Ovary (tissue), 3 donors: ENCODE results near the gene CNOT6.
"Not testable (repeated sequence)": the region's sequence is repeated elsewhere in the genome, so short reads cannot be mapped to it uniquely, and the experiment has no call there.

ENCODE experiments used
- POLR2A ChIP-seq: fragments of 450-650 bp; IDR thresholded peaks from one replicate; pipeline ENCODE4 v1.6.1; 2017; ENCODE audit warnings: antibody characterized with exemption, mild to moderate bottlenecking, moderate library complexity
- TF ChIP-seq, protein P1 (sequence below), 3 donors: fragments of 450-650 bp in 2 of 3; fragments of 200-600 bp in 1 of 3; IDR thresholded peaks; one replicate each; pipeline versions ENCODE4 v1.5.1 to v1.8.0; 2016 to 2022; ENCODE audit warnings: antibody characterized with exemption in 3 of 3, mild to moderate bottlenecking in 1 of 3
- donor health status: DM: no; HTN: no; CAD: no.

DNA sequence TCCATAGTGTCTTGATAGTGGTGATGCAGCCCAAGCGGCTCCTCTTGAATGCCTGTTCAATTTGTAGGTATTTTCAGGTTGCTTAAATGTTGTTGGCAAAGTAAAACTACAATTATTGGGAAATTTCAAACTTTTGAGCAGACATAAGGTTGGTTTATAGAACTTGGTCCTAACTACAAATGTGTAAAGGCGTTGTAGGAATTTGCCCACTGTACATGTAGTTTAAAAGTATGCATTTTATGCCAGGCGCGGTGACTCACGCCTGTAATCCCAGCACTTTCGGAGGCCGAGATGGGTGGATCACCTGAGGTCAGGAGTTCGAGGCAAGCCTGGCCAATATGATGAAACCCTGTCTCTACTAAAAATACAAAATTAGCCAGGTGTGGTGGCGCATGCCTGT, 2.6 kb downstream of the CNOT6 start:
- TF ChIP-seq, protein P1, sequence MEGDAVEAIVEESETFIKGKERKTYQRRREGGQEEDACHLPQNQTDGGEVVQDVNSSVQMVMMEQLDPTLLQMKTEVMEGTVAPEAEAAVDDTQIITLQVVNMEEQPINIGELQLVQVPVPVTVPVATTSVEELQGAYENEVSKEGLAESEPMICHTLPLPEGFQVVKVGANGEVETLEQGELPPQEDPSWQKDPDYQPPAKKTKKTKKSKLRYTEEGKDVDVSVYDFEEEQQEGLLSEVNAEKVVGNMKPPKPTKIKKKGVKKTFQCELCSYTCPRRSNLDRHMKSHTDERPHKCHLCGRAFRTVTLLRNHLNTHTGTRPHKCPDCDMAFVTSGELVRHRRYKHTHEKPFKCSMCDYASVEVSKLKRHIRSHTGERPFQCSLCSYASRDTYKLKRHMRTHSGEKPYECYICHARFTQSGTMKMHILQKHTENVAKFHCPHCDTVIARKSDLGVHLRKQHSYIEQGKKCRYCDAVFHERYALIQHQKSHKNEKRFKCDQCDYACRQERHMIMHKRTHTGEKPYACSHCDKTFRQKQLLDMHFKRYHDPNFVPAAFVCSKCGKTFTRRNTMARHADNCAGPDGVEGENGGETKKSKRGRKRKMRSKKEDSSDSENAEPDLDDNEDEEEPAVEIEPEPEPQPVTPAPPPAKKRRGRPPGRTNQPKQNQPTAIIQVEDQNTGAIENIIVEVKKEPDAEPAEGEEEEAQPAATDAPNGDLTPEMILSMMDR (IDR thresholded peaks at IDR 0.05) = not testable (repeated sequence)
- not testable (repeated sequence) for TF ChIP-seq POLR2A
